SU-DHL-6 (cell line): ENCODE data around the gene TPI1.

ENCODE experiments used
- H2AFZ ChIP-seq: fragments of 200-600 bp; sonication (generic); 2 replicates; pipeline ENCODE4 v1.6.1; 2014; ENCODE audit warnings: low read depth, mild to moderate bottlenecking, moderate library complexity, mixed read lengths, antibody characterized with exemption, low read length; ENCODE audit not compliant: severe bottlenecking
- H3F3A ChIP-seq: fragments of 200-600 bp; shearing (Covaris generic); 2 replicates; pipeline ENCODE4 v1.6.0; 2016; ENCODE audit warnings: antibody characterized with exemption, mild to moderate bottlenecking; ENCODE audit not compliant: insufficient read depth
- H3K27ac ChIP-seq: fragments of 200-600 bp; sonication (generic); 2 replicates; pipeline ENCODE4 v1.5.1; 2016; ENCODE audit warnings: low read depth, mild to moderate bottlenecking, low read length, moderate library complexity, mixed read lengths
- H3K27me3 ChIP-seq: fragments of 200-600 bp; sonication (generic), shearing (Covaris generic); 2 replicates; pipeline ENCODE4 v1.6.0; 2014; ENCODE audit warnings: mild to moderate bottlenecking, low read length
- H3K36me3 ChIP-seq: fragments of 200-600 bp; sonication (generic); 2 replicates; pipeline ENCODE4 v1.6.1; 2014; ENCODE audit warnings: mild to moderate bottlenecking, low read length, mixed read lengths
- H3K4me2 ChIP-seq: fragments of 300-600, 200-600 bp; shearing (Covaris generic), sonication (generic); 2 replicates; pipeline ENCODE4 v1.6.0; 2014; ENCODE audit warnings: low read length, low read depth, mild to moderate bottlenecking; ENCODE audit not compliant: poor library complexity, severe bottlenecking
- H3K4me3 ChIP-seq: fragments of 200-600 bp; sonication (generic); 2 replicates; pipeline ENCODE4 v1.5.1; 2014; ENCODE audit warnings: antibody characterized with exemption, low read length, mild to moderate bottlenecking, mixed read lengths; ENCODE audit not compliant: insufficient read depth, poor library complexity, severe bottlenecking
- H3K79me2 ChIP-seq: fragments of 200-600 bp; sonication (generic); 2 replicates; pipeline ENCODE4 v1.6.1; 2014; ENCODE audit warnings: mild to moderate bottlenecking, low read length, moderate library complexity; ENCODE audit not compliant: insufficient read depth
- H3K9ac ChIP-seq: fragments of 200-600 bp; sonication (generic); 2 replicates; pipeline ENCODE4 v1.7.0; 2014; ENCODE audit warnings: mild to moderate bottlenecking, low read length
- H3K9me2 ChIP-seq: fragments of 200-600 bp; sonication (generic); replicated peaks from 2 replicates; pipeline ENCODE4 v1.6.1; 2014; ENCODE audit warnings: low read length; ENCODE audit not compliant: insufficient read depth
- H3K9me3 ChIP-seq: fragments of 200-600 bp; sonication (generic); 2 replicates; pipeline ENCODE4 v1.6.1; 2014; ENCODE audit warnings: low read length, mixed read lengths; ENCODE audit not compliant: insufficient read depth
- H4K20me1 ChIP-seq: fragments of 200-600 bp; sonication (generic); 2 replicates; pipeline ENCODE4 v1.6.1; 2014; ENCODE audit warnings: low read depth, mild to moderate bottlenecking, antibody characterized with exemption, low read length, moderate library complexity, mixed read lengths
- EZH2phosphoT487 ChIP-seq: fragments of 200-600 bp; sonication (generic), shearing (Covaris generic); conservative IDR thresholded peaks from 2 replicates; pipeline ENCODE4 v1.6.1; 2018; ENCODE audit warnings: mild to moderate bottlenecking, antibody characterized with exemption, low read length, moderate library complexity, mixed read lengths
- TF ChIP-seq, protein P1 (sequence below): fragments of 200-600 bp; sonication (generic); IDR thresholded peaks from one replicate; pipeline ENCODE4 v1.5.1; 2017; ENCODE audit warnings: antibody characterized with exemption, mild to moderate bottlenecking, low read length, moderate library complexity; ENCODE audit not compliant: insufficient read depth, poor library complexity, severe bottlenecking

The TPI1 gene

DNA sequence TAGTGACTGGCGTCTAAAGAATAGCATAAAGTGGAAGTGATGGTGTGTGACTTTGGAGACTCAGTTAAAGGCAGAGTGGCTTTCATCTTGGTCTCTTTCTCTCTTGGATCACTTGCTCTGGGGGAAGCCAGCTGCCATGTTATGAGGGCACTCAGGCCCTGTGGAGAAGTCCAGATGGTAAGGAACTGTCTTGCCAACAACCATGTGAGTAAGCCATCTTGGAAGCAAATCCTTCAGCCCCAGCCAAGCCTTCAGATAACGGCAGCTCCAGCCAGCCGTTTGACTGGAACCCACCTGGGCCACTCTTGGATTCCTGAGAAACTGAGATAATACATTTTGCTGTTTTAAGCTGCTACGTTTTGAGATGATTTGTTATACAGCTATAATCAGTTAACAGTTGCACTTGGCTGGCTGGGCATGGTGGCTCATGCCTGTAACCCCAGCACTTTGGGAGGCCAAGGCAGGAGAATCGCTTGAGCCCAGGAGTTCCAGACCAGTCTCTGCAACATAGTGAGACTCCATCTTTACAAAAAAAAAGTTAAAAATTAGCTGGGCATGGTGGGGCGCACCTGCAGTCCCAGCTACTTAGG, 29.6 kb downstream of the TPI1 start:
- H3K9me3 ChIP-seq: no peaks in the 10 kb centered on the region
- no peak overlapping the region for H3K4me2 ChIP-seq
- no peaks in the 10 kb centered on the region for H3K36me3 ChIP-seq
- no peak overlapping the region for H3K4me3 ChIP-seq
- no peaks in the 10 kb centered on the region for H3F3A ChIP-seq
- H3K9me2 ChIP-seq: no peaks in the 10 kb centered on the region
- no peak overlapping the region for H3K27ac ChIP-seq
- H3K27me3 ChIP-seq: no peaks in the 10 kb centered on the region
- H4K20me1 ChIP-seq: no peaks in the 10 kb centered on the region
- TF ChIP-seq, protein P1, sequence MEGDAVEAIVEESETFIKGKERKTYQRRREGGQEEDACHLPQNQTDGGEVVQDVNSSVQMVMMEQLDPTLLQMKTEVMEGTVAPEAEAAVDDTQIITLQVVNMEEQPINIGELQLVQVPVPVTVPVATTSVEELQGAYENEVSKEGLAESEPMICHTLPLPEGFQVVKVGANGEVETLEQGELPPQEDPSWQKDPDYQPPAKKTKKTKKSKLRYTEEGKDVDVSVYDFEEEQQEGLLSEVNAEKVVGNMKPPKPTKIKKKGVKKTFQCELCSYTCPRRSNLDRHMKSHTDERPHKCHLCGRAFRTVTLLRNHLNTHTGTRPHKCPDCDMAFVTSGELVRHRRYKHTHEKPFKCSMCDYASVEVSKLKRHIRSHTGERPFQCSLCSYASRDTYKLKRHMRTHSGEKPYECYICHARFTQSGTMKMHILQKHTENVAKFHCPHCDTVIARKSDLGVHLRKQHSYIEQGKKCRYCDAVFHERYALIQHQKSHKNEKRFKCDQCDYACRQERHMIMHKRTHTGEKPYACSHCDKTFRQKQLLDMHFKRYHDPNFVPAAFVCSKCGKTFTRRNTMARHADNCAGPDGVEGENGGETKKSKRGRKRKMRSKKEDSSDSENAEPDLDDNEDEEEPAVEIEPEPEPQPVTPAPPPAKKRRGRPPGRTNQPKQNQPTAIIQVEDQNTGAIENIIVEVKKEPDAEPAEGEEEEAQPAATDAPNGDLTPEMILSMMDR: no peak
- no peak for TF ChIP-seq EZH2phosphoT487
- no peak overlapping the region for H2AFZ ChIP-seq
- no peaks in the 10 kb centered on the region for H3K79me2 ChIP-seq
- H3K9ac ChIP-seq: no peak overlapping the region

DNA sequence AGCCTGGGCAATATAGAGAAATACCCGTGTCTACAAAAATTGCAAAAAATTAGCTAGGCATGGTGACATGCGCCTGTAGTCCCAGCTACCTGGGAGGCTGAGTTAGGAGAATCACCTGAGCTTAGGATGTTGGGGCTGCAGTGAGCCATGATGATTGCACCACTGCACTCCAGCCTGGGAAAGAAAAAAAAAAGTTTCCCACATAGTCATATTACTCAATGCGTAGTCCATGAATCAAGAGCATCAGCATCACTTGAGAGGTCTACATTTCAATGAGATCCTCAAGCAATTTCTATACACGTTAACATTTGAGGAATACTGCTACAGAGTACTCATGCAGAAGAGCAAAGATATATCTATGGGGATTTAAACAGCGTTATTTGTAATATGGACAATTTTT, 32.1 kb downstream of the TPI1 start:
- Histone ChIP-seq H3K9me2 (no peaks in the 10 kb centered on the region), H3K36me3 (no peaks in the 10 kb centered on the region), H4K20me1 (no peaks in the 10 kb centered on the region), H3K79me2 (no peaks in the 10 kb centered on the region), H3K4me3 (no peak overlapping the region), H3K9me3 (no peaks in the 10 kb centered on the region), H3K4me2 (no peak overlapping the region), H2AFZ (no peak overlapping the region), H3F3A (no peaks in the 10 kb centered on the region), H3K27me3 (no peaks in the 10 kb centered on the region), H3K27ac (no peak overlapping the region), H3K9ac (no peak overlapping the region)
- TF ChIP-seq, protein P1: no peak
- no peak for TF ChIP-seq EZH2phosphoT487

DNA sequence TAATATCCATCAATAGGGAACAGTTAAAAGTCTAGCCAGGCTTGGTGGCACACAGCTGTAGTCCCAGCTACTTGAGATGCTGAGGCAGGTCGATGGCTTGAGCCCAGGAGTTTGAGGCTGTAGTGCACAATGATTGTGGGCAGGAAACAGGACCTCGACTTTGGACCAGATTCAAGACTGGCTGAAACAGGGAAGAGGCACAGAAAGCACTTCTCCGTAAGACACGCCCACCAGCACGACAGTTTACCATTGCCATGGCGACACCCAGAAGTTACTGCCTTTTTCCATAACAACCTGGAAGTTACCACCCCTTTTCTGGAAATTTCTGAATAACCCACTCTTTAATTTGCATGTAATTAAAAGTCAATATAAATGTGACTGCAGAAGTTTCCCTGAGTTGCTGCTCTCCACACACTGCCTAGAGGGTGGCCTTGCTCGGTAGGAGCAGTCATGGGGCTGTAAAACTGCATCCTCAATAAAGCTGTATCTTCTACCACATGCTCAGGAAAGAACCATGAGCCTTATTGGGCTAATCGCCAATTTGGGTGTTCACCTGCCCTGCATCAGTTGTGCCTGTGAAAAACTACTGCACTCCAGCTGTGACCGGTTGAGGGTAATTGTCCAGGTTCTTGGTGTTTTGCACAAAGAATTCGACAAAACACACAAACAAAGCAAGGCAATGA, 32.6 kb downstream of the TPI1 start:
- no peaks in the 10 kb centered on the region for H3K9me2 ChIP-seq
- H3K9me3 ChIP-seq: no peaks in the 10 kb centered on the region
- no peak overlapping the region for H3K4me3 ChIP-seq
- no peaks in the 10 kb centered on the region for H3F3A ChIP-seq
- no peaks in the 10 kb centered on the region for H3K36me3 ChIP-seq
- H2AFZ ChIP-seq: no peak overlapping the region
- no peaks in the 10 kb centered on the region for H3K79me2 ChIP-seq
- H3K27me3 ChIP-seq: no peaks in the 10 kb centered on the region
- TF ChIP-seq EZH2phosphoT487: no peak
- TF ChIP-seq, protein P1: no peak
- no peak overlapping the region for H3K9ac ChIP-seq
- H4K20me1 ChIP-seq: no peaks in the 10 kb centered on the region
- no peak overlapping the region for H3K4me2 ChIP-seq
- no peak overlapping the region for H3K27ac ChIP-seq
